GM15510 (cell line): Measurements from ENCODE around the gene LRRN1.

Experiments used
- POLR2A ChIP-seq: IDR thresholded peaks from 3 replicates; pipeline ENCODE4 v1.6.1; 2011; ENCODE audit warnings: borderline replicate concordance; ENCODE audit not compliant: insufficient read length; ENCODE audit errors: extremely low read depth

Gene LRRN1

GRCh38 chr3:3799173-3800079, at the start of gene LRRN1:
TSS of gene LRRN1 (plus strand) at chr3:3799431. CDS start at chr3:3844642, 45,211 bp downstream.
- no peak for TF ChIP-seq POLR2A

GRCh38 chr3:3753416-3753815, 45.8 kb upstream of the LRRN1 start:
- TF ChIP-seq POLR2A: no peak

- no peak for TF ChIP-seq POLR2A
These were observed 33.6 kb upstream of the LRRN1 start for GRCh38 chr3:3765661-3766060.

GRCh38 chr3:3766140-3766539, 33.1 kb upstream of the LRRN1 start:
- TF ChIP-seq POLR2A: no peak

- TF ChIP-seq POLR2A: no peak
These were observed 28.1 kb upstream of the LRRN1 start for GRCh38 chr3:3771094-3771493.

GRCh38 chr3:3771567-3771966, 27.7 kb upstream of the LRRN1 start:
- no peak for TF ChIP-seq POLR2A

- no peak for TF ChIP-seq POLR2A
These were observed 26.9 kb upstream of the LRRN1 start for GRCh38 chr3:3772338-3772737.

GRCh38 chr3:3772920-3773319, 26.3 kb upstream of the LRRN1 start:
- no peak for TF ChIP-seq POLR2A

- no peak for TF ChIP-seq POLR2A
These were observed 22.6 kb upstream of the LRRN1 start for GRCh38 chr3:3776607-3777006.

GRCh38 chr3:3778216-3778615, 21.0 kb upstream of the LRRN1 start:
- no peak for TF ChIP-seq POLR2A

- no peak for TF ChIP-seq POLR2A
These were observed 20.5 kb upstream of the LRRN1 start for GRCh38 chr3:3778641-3779270.

- TF ChIP-seq POLR2A: no peak
These were observed 16.8 kb upstream of the LRRN1 start for GRCh38 chr3:3782457-3782856.

GRCh38 chr3:3783210-3783609, 16.0 kb upstream of the LRRN1 start:
- TF ChIP-seq POLR2A: no peak

GRCh38 chr3:3783696-3784095, 15.5 kb upstream of the LRRN1 start:
- no peak for TF ChIP-seq POLR2A

- TF ChIP-seq POLR2A: no peak
These were observed 6.8 kb upstream of the LRRN1 start for GRCh38 chr3:3792391-3792790.

GRCh38 chr3:3798631-3799113, 559 bp upstream of the LRRN1 start:
- no peak for TF ChIP-seq POLR2A

GRCh38 chr3:3800080-3800455, 837 bp downstream of the LRRN1 start:
- no peak for TF ChIP-seq POLR2A
